AG04449 (cell line): Measurements from ENCODE around the gene ZFPM1.

ENCODE experiments used
- CTCF ChIA-PET: fragments of 350-600 bp; formaldehyde crosslinking; extraction: SDS; loops from one replicate; lab custom pipeline; 2021; ENCODE audit warnings: antibody characterized with exemption; lab: Yijun Ruan, JAX
- POLR2A ChIA-PET: fragments of 400-600, 350-600 bp; formaldehyde crosslinking; extraction: SDS; loops from one replicate; lab custom pipeline; 2020; ENCODE audit warnings: antibody characterized with exemption, inconsistent platforms; lab: Yijun Ruan, JAX
- DNase-seq: peaks from one replicate; pipeline ENCODE4 v3.0.0-alpha.2; 2010; ENCODE audit warnings: low read depth, low spot score
- H3K4me3 ChIP-seq: 2 replicates; pipeline ENCODE4 v1.5.1; 2011; ENCODE audit warnings: low read depth, mild to moderate bottlenecking, control low read depth, low read length
- CTCF ChIP-seq: IDR thresholded peaks from one replicate; pipeline ENCODE4 v1.5.1; 2011; ENCODE audit warnings: mild to moderate bottlenecking, moderate library complexity, low read length, control low read depth, inconsistent platforms; ENCODE audit not compliant: insufficient read depth; ENCODE audit errors: missing control alignments

ZFPM1 gene

GRCh38 chr16:88585927-88586581, 133.0 kb downstream of the ZFPM1 start:
- H3K4me3 ChIP-seq, result no peak overlapping the region
- ChIA-PET CTCF (no interaction called here), POLR2A (no interaction called here)
- no peak for TF ChIP-seq CTCF
- DNase-seq, result no peak
